Right ventricle myocardium superior (tissue), 1 donor: Measurements from ENCODE around the gene LEAP2. TPM values are rescaled to one million over a fixed set of nuclear protein-coding genes. Genes with fewer than 3 reads are reported as not detected.
A peak's percentile ranks its signal among the peaks of the same experiment; 100 is the strongest.
"Not testable (repeated sequence)": the region's sequence is repeated elsewhere in the genome, so short reads cannot be mapped to it uniquely, and the experiment has no call there.

Source experiments
- ATAC-seq: fragments of 200-7000 bp; cut with Tn5 transposase; one replicate; pipeline ENCODE4 v1.9.1; 2020; ENCODE audit warnings: mild to moderate bottlenecking; ENCODE audit not compliant: poor library complexity
- DNase-seq: peaks from one replicate; pipeline ENCODE4 v3.0.0-alpha.2; 2020
- intact Hi-C: fragments of 100-400 bp; cut with DNase I; formaldehyde crosslinking; loops from one replicate; pipeline ENCODE4 v1.11.2; 2022
- total RNA-seq: library from RNA; stranded (reverse); fragmentation: NEBNext Ultra II Directional; extraction: Animal tissue kit (Norgen Biotek cat#: 25700); gene quantifications from one replicate; pipeline ENCODE4 v1.2.1, GENCODE V29; 2021
- donor health status: DM: no; HTN: yes; CAD: no; lungs with severe emphysema.

LEAP2 gene
- total RNA-seq, 1 donor from 2014 or later, result 1.0 TPM

- no peak for DNase-seq
- intact Hi-C loops, result no loop called here
- no peak for ATAC-seq
Observed at GRCh38 chr5:132838516-132839282, 34.8 kb upstream of the LEAP2 start.

DNA sequence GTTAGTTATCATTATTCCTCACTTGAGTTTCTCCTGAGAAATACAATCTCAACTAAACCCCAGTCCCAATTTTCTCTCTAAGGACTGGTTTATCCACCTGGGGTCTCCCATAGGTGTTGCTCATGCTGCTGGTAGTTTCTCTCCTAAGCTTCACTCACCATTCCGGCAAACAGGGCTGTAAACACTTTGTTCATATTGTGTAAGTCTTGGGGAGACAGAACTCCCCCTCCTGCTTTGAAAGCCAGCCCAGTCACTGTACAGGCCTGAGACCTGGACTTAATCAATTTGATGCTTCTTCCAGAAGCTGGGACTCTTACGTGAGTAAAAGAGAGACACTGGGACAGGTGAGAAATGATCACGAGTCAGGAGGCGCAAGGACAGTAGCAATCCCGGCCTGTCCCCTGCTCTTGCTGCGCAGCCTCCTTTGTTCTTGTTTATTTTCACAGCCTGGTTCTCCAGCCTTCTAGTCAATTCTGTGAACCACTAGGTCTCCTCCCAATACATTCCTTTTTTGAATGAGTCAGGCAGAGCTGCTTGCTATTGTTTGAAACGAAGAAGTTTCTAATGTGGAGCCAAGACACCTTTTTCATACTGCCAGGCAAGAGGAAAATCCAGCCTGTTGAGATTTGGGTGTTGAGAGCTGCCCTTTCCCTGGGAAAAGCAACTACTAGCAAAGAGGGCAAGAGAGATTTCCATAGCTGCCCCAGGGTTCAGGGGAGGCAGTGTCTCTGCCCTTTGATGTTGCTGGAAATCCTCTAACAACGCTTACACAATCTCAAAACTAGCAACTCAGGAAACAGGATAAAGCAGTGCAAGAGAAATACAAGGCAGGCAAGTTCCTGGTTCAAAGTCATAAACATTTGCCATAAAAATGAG lies 33.8 kb upstream of the LEAP2 start:
- DNase-seq, result no peak
- ATAC-seq, result no peak
- intact Hi-C loops, result no loop called here

- no peak for ATAC-seq
- no peak for DNase-seq
- intact Hi-C loops, result no loop called here
Observed at GRCh38 chr5:132840313-132840712, 33.2 kb upstream of the LEAP2 start.

- no peak for ATAC-seq
- intact Hi-C loops, result no loop called here
- DNase-seq, result no peak
Observed at GRCh38 chr5:132840896-132841295, 32.6 kb upstream of the LEAP2 start.

DNA sequence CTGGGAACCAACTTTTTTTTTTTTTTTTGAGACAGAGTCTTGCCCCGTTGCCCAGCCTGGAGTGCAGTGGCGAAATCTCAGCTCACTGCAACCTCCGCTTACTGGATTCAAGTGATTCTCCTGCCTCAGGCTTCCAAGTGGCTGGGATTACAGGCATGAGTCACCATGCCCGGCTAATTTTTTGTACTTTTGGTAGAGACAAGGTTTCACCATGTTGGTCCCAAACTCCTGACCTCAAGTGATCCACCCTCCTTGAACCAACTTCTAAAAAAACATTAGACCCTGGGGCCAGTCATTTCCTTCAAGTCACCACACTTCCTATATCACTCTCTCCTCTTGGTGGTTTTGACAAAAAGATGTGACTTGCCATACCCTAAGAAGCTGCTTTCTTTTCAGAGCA lies 32.2 kb upstream of the LEAP2 start:
- intact Hi-C loops, result no loop called here
- no peak for DNase-seq
- no peak for ATAC-seq

GRCh38 chr5:132848270-132848669 lies 25.2 kb upstream of the LEAP2 start:
- no peak for DNase-seq
- ATAC-seq, result no peak
- intact Hi-C loops, result no loop called here

- DNase-seq (no peak), ATAC-seq (no peak)
- intact Hi-C loops, result no loop called here
Observed at GRCh38 chr5:132849347-132849746, 24.1 kb upstream of the LEAP2 start.

- intact Hi-C loops, result no loop called here
- no peak for ATAC-seq
Observed at GRCh38 chr5:132850066-132850465, 23.4 kb upstream of the LEAP2 start.

GRCh38 chr5:132853323-132853722 lies 20.1 kb upstream of the LEAP2 start:
- intact Hi-C loops, result no loop called here
- ATAC-seq (no peak), DNase-seq (no peak)

More at GRCh38 chr5:132850066-132850465, 23.4 kb upstream of the LEAP2 start:
- DNase-seq, result no peak

- intact Hi-C loops, result no loop called here
- DNase-seq (no peak), ATAC-seq (no peak)
Observed at GRCh38 chr5:132853790-132854189, 19.7 kb upstream of the LEAP2 start.

DNA sequence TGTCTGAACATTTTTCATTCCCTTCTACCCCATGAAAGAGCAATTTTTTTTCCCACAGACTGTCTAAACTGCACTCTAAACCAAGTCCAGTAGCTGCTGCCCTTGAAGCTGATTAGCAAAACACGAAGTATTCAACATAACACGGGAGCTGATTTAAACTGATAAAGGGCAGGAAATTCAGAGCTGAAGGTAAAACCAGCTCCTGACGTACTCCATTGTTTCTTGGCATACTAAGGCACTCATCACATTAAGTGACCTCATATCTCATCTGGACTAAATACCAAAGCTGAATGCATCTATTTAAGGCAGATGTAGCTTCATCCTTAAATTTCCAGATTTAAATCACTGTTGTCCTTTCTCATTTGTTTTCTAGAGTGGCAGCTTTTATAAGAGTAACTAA lies 19.2 kb upstream of the LEAP2 start:
- no peak for DNase-seq
- intact Hi-C loops, result no loop called here
- ATAC-seq, result no peak

DNA sequence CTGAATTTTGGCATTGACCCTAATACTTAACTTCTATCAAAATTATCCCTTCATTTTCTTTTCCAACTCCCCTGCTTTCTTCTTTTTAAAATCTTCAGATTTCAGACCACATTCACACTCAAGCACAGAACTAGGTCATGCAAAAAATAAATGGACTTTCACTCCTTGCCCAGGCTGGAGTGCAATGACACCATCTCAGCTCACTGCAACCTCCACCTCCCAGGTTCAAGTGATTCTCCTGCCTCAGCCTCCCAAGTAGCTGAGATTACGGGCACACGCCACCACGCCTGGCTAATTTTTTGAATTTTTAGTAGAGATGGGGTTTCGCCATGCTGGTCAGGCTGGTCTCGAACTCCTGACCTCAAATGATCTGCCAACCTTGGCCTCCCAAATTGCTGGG lies 18.5 kb upstream of the LEAP2 start:
- intact Hi-C loops, ATAC-seq, DNase-seq: not testable (repeated sequence)

GRCh38 chr5:132856011-132856410 lies 17.5 kb upstream of the LEAP2 start:
- intact Hi-C loops, result no loop called here
- DNase-seq (no peak), ATAC-seq (no peak)

DNA sequence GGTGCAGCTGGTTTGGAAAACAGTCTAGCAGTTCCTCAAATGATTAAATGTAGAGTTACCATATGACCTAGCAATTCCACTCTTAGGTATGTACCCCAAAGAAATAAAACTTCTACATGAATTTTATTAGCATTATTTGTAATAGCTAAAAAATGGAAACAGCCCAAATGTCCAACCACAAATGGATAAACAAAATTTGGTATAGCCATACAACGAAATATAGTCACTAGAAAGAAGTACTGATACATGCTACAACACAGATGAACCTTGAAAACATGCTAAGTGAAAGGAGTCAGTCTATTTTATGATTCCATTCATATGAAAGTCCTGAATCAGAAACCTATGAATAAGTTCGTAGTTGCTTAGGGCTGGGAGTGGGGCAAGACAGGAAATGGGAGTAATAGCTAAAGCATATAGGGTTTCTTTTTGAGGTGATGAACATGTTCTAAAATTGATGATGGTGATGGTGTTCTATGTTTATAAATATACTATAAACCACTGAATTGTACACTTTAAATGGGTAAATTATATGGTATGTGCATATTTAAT lies 13.5 kb upstream of the LEAP2 start:
- intact Hi-C loops, result no loop called here
- DNase-seq, result no peak

DNA sequence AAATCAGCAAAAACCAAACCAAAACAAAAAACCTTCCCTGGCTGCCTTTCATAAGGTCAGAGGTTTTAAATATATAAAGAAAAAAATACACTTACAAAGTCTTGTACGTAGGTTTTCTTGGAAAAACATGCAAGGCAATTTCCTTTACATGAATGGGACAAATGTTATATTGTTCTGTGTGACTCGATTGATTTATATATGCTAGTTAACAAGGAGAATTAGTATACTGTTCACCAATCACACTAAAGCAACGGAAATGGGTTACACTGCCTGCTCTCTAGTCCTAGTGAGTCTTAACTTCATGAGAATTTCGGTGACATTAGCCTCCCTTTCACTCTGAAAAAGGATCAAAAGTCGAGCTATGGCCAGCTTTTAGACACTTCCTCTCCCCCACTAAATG lies 12.7 kb upstream of the LEAP2 start:
- no peak for DNase-seq
- ATAC-seq, result no peak
- intact Hi-C loops, result no loop called here

More for the DNA sequence above, 13.5 kb upstream of the LEAP2 start:
- ATAC-seq, result no peak

GRCh38 chr5:132865668-132866341 lies 7.7 kb upstream of the LEAP2 start:
- ATAC-seq (peak; percentile 54), DNase-seq (no peak)
- intact Hi-C loops, result no loop called here

DNA sequence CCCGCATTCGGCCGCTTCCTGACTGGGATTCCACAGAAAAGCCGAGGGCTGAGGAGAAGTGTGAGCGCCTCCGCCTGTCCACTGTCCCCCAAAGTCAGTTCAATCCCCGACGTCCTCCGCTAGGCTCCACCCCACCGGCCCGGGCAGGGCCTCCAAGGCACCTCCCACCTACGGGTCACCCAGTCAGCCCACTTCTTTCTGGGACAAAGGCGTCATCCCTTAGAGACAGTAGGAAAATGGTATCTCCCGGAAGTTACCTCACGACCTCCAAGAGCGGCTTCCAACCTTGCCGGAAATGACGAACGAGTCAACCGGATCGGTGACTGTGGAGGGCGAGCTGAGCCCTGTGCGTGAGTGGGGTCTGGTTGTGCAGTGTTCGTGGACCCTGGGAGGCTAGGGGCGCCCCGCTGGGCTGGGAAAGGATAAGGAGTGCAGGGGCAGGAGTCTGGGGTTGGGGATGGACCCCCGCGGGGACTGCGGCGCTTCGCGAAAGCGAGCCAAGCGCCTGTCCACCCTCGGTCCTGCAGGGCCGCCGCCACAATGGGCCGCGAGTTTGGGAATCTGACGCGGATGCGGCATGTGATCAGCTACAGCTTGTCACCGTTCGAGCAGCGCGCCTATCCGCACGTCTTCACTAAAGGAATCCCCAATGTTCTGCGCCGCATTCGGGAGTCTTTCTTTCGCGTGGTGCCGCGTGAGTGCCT lies 7.0 kb upstream of the LEAP2 start, which contains the start of the genes GDF9 and UQCRQ:
TSS of gene GDF9 (minus strand) at position 128 of the 704 bp plus-strand sequence. CDS start 1,936 bp downstream, outside the sequence.
TSS of gene UQCRQ (plus strand) at position 301 of the 704 bp plus-strand sequence. CDS start at position 541, 240 bp downstream.
- intact Hi-C loops, result no loop called here
- ATAC-seq (peak; percentile 99), DNase-seq (peak; percentile 95)

- ATAC-seq (no peak), DNase-seq (no peak)
- intact Hi-C loops, result no loop called here
Observed at GRCh38 chr5:132867046-132867451, 6.4 kb upstream of the LEAP2 start.
